Fibroblast of mammary gland (primary cell): Measurements from ENCODE around the gene GEMIN7.

Experiments used
- DNase-seq: peaks from one replicate; pipeline ENCODE4 v3.0.0-alpha.2; 2010; ENCODE audit warnings: low read depth
- H3K4me3 ChIP-seq: 2 replicates; pipeline ENCODE4 v1.5.1; 2011; ENCODE audit warnings: low read depth, mild to moderate bottlenecking, low read length, moderate library complexity; ENCODE audit not compliant: control insufficient read depth
- CTCF ChIP-seq: conservative IDR thresholded peaks from 2 replicates; pipeline ENCODE4 v1.5.1; 2011; ENCODE audit warnings: low read depth, low read length, inconsistent platforms; ENCODE audit not compliant: control insufficient read depth, insufficient read depth

Gene GEMIN7

GRCh38 chr19:45095496-45096413 lies 16.7 kb downstream of the GEMIN7 start:
- no peak for DNase-seq
- H3K4me3 ChIP-seq = no peak overlapping the region
- TF ChIP-seq CTCF = no peak

DNA sequence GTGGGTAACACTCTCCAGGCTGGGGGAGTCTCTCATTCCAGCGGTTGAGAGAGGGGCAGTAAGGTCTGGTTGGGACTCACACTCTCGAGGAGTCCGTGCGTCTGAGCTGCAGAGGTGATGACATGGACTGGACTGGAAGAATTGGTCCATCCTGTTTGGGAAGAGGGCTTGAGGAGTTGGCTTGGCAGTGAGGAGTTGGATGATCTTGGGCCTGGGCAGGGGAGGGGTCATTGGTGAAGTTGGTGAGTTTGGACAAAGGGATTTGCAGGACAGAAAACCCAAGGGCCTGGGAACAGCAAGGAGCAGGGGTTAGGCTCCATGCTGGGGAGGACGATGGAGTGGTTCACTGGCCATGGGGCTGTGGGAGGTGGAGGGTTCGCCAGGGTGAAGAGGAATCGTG lies 17.6 kb downstream of the GEMIN7 start:
- DNase-seq = no peak
- H3K4me3 ChIP-seq = no peak overlapping the region
- TF ChIP-seq CTCF = no peak

- DNase-seq = no peak
- no peak for TF ChIP-seq CTCF
- no peak overlapping the region for H3K4me3 ChIP-seq
Observed at GRCh38 chr19:45097450-45097775, 18.4 kb downstream of the GEMIN7 start.

DNA sequence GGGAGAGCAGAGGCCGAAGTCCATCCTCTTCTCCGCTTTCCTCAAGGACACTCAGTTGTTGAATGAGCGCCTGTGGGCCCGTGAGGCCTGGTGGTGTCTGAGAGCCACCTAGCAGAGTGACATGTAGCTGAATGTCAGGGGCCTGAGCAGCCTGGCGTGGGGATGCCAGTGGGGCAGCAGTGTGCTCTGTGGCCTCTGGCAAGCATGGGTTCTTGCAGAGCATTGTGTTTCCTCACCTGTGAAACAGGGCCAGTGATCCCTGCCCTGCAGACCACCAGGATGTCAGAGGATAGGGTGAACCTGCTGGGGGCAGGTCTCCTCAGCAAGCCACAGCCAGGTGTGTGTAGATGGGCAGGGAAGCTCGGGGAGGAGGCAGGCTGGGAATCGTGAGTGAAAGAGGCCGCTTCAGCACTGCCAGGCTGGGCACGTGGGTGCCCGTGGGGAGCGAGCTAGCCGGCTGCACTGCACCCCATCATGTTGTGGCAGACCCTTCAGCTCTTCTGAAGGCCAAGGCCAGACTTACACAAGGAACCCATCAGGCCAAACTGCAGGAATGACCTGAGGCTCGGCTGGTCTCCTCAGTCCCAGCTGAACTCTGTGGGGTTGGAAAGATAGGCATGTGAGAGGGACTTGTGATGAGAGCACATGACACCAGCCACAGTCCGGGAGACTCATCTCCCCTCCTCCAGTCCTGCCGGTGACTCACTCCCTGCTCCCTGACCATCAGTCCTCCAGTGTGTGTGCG lies 18.9 kb downstream of the GEMIN7 start:
- no peak overlapping the region for H3K4me3 ChIP-seq
- no peak for TF ChIP-seq CTCF
- DNase-seq = peak; percentile 98

DNA sequence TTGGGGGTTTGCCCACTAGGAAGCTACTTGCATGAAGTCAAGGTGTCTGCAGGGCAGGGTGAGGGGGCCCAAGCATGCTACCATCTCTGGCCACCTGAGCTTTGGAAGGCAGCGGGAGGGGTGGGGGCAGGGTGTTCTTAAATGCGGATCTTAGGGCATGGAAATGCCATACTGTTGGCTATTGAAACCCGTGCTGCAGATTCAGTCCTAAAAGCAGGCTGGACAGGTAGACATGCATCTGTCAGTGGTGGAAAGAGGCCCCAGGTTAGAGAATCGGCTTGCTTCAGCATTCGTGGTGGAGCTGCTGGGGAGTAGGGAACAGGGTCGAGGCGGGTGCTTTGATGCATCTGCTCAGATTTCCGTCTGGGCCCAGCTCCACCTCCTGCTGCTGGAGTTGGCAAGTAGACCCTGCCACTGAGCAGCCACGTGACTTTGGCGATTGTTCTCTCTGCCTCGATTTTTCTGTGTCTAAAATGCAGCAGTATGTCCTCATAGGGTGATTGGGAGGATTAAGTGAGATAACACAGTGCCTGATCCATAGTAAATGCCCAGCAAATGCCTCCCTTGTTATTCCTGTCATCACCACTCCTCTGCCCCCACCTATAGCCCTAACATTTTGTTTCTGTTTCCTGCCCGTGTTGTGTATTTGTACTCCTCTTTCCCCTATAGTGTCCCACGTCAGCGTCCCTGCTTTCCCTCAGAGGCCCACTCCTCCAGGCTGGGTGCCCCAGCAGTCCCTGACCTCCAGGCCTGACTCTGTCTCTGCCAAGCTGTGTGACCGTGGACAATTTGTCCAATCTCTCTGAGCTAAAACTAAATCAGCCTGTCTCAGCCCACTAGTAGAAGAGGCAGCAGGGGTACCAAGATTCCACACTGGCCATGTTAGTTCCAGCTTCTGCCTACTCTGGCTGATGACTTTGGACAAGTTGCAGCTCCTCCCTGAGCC lies 19.7 kb downstream of the GEMIN7 start:
- DNase-seq = peak; percentile 48
- TF ChIP-seq CTCF = no peak
- peak overlapping the region; percentile 21 for H3K4me3 ChIP-seq

DNA sequence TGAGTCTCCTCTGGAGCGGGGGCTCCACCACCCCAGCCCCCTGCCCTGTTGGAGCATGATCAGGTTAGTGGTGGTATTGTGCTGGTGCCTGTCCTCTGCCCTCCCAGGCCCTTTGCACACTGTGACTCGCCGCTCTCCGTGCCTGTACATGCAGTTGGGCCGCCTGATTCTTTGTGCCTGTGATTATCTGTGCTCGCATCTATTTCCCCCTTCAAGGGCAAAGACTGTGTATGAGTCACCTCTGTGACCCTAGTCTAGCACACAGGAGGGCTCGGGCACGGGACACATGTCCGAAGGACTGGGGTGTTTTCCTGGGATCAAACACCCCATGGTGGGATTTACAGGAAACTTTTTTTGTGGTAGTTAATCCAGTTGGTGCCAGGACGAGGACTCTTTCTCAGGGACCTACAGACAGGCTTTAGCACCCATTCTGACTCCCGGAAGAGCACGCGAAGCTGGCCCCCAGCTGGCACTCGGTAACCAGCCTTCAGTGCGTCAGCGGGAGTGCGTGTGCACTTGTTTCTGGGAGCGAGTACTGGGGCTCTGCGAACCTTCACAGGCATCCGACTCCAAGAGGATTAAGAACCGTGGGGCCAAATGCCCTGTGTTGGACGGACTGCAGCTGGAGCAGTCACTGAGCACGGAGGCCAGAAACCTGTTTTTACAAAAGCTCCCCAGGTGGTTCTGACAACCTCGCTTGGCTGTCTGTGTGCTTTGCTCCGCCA lies 20.6 kb downstream of the GEMIN7 start:
- TF ChIP-seq CTCF = no peak
- no peak for DNase-seq
- H3K4me3 ChIP-seq = no peak overlapping the region
